Bronchial smooth muscle cell (primary cell): ENCODE results near the gene DMBX1. TPM values are rescaled to one million over a fixed set of nuclear protein-coding genes. Genes with fewer than 3 reads are reported as not detected.

ENCODE experiments used
- total RNA-seq: library from RNA; depleted of rRNA; stranded (reverse); fragments of >200 nt; gene quantifications from 2 replicates; pipeline ENCODE4 v1.2.1, GENCODE V29; 2014

Gene DMBX1
- total RNA-seq = not detected in 2 replicates

GRCh38 chr1:46489638-46490405 lies at the start of gene DMBX1:
DMBX1 (plus strand) TSS chr1:46489836; CDS start chr1:46507011, 17,175 bp downstream.

Other genes starting within 250 kb of the DMBX1 start
- 0.86 and 0.95 TPM in 2 replicates for gene RAD54L, start 242.1 kb upstream of the DMBX1 start, total RNA-seq
- gene LRRC41, start 186.2 kb upstream of the DMBX1 start, total RNA-seq = 49.2 and 67.5 TPM in 2 replicates
- 951 and 1,064 TPM in 2 replicates for gene UQCRH, start 186.1 kb upstream of the DMBX1 start, total RNA-seq
- 9.8 and 11.4 TPM in 2 replicates for gene NSUN4, start 149.0 kb upstream of the DMBX1 start, total RNA-seq
- gene FAAH, start 95.5 kb upstream of the DMBX1 start, total RNA-seq = 1.4 and 2.0 TPM in 2 replicates
- not detected in 2 replicates for gene KNCN, start 61.8 kb downstream of the DMBX1 start, total RNA-seq
- gene MKNK1, start 114.4 kb downstream of the DMBX1 start, total RNA-seq = 16.9 and 20.6 TPM in 2 replicates
- gene MOB3C, start 127.0 kb downstream of the DMBX1 start, total RNA-seq = 9.1 and 12.5 TPM in 2 replicates
- 41.0 and 45.9 TPM in 2 replicates for gene ATPAF1, start 178.5 kb downstream of the DMBX1 start, total RNA-seq
- gene TEX38, start 182.0 kb downstream of the DMBX1 start, total RNA-seq = not detected in 2 replicates
- 12.3 and 19.4 TPM in 2 replicates for gene EFCAB14, start 229.3 kb downstream of the DMBX1 start, total RNA-seq